AG20443 (cell line): ENCODE results near the gene CLCA4.

Source experiments
- DNase-seq: peaks from one replicate; pipeline ENCODE4 v3.0.0; 2012; ENCODE audit warnings: low spot score, mixed read lengths

CLCA4 gene

DNA sequence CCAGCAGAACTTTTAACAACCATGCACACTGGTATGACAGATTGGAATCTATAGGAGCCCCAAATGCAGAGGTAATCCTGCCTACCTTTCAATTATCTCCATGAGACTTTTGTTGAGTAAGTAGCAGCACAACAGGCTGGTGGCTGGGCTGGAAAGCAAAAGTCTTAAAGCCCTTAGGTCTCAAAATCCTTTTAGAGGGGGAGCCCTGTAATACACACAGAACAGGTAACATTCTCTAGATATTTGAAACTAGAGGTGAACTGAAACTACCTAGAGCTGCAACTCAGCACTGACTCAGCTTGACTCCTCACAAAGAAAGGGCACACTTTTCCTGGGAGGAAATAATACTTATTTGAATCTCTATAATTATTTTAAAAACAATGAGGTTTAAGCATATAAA, 71.5 kb downstream of the CLCA4 start:
- no peak for DNase-seq

DNA sequence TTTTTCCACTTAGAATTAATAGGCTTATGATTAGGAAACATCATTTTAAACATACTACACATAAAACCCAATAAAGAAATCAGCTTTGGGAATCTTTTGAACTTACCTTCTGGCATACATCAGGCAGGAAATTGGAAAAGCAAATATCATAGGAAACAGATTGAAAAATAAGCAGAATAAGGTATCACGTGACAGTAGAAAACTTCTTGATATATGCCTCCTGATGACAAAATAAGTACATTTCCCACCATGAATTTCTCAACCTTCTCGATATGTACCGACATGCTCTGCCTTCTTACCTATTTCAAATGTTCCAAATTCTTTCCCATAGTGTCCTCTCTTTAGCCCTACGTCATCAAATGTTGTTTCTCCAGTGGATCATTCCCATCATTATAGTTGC, 72.4 kb downstream of the CLCA4 start:
- DNase-seq = no peak

DNA sequence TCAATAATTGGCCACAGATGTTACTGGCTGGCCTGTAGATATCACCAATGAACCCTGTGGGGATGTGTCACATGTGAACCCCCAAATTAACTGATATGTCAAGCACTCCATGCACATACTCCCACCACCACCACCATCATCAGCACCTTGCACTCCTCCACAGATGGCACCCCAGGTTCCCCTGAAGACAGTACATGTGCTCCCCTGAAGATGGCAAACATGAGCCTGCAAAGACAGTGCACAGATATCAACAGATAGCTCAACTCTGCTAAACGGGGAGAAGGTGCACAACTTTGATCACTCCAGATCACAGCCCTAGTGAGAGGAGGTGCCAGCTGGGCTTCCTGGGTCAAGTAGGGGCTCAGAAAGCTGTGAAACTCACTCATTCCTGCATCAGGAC, 74.4 kb downstream of the CLCA4 start:
- no peak for DNase-seq
